SK-N-MC (cell line): ENCODE measurements around the gene MEGF9.
"Not testable (repeated sequence)": the region's sequence is repeated elsewhere in the genome, so short reads cannot be mapped to it uniquely, and the experiment has no call there.

ENCODE experiments used
- DNase-seq: peaks from one replicate; pipeline ENCODE4 v3.0.0-alpha.2; 2011; ENCODE audit warnings: low read depth, low spot score
- H3K27ac ChIP-seq: fragments of 200-600 bp; sonication (generic); 2 replicates; pipeline ENCODE4 v1.5.1; 2016; ENCODE audit warnings: mixed run types
- H3K36me3 ChIP-seq: fragments of 200-600 bp; sonication (generic); 2 replicates; pipeline ENCODE4 v1.6.1; 2017; ENCODE audit warnings: antibody characterized with exemption, low read length, mixed read lengths; ENCODE audit not compliant: insufficient read depth
- H3K4me3 ChIP-seq: fragments of 200-600 bp; sonication (generic); 2 replicates; pipeline ENCODE4 v1.5.1; 2016
- H3K9ac ChIP-seq: fragments of 200-600 bp; sonication (generic); 2 replicates; pipeline ENCODE4 v1.8.0; 2017; ENCODE audit warnings: mixed run types, mixed read lengths; ENCODE audit not compliant: insufficient read length
- H3K9me3 ChIP-seq: fragments of 200-600 bp; sonication (generic); 2 replicates; pipeline ENCODE4 v1.6.1; 2017; ENCODE audit warnings: low read depth, mild to moderate bottlenecking, antibody characterized with exemption, low read length, moderate library complexity, mixed read lengths
- EZH2 ChIP-seq: fragments of 200-600 bp; sonication (generic); IDR thresholded peaks from one replicate; pipeline ENCODE4 v1.6.1; 2017; ENCODE audit warnings: antibody characterized with exemption
- FOXP2 ChIP-seq: optimal IDR thresholded peaks from 2 replicates; pipeline ENCODE3; 2011; ENCODE audit warnings: mild to moderate bottlenecking, moderate library complexity; ENCODE audit not compliant: insufficient read depth; ENCODE audit errors: extremely low read length, control extremely low read depth
- POLR2AphosphoS5 ChIP-seq: IDR thresholded peaks from 2 replicates; pipeline ENCODE4 v1.6.1; 2012; ENCODE audit warnings: mild to moderate bottlenecking, low read depth, low read length, borderline replicate concordance

Gene MEGF9

DNA sequence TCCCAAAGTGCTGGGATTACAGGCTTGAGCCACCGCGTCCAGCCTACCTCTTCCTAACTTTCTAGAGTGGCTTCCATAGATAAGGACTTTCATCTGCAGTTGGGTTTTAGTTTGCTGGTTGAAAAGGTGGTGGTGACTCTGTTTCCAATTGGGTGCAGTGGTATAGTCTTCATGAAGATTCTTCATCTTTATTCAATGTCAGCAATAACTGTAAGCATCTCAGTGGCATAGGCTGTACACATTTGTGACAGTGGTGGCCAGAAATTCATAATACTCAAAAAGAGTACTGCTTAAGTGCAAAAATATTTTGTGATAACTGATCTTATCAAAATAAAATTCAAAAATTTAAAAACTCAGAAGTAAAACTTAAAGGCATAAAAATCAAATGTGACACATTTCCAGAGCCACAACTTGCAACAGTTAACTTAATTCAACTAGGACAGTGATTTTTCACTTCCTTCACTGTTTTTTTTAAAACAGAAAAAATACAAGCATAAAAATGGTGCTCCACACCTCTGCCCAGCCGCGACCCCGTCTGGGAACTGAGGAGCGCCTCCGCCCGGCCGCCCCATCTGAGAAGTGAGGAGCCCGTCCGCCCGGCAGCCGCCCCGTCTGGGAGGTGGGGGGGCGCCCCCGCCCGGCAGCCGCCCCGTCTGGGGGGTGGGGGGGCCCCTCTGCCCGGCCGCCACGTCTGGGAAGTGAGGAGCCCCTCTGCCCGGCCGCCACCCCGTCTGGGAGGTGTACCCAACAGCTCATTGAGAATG is 77.9 kb downstream of the MEGF9 start:
- no peak overlapping the region for H3K9ac ChIP-seq
- no peak for DNase-seq
- no peak for TF ChIP-seq EZH2
- no peak for TF ChIP-seq FOXP2
- no peak for TF ChIP-seq POLR2AphosphoS5
- peaks cover 8% of the 10 kb centered on the region; the same call in 1 of the 2 replicates for H3K9me3 ChIP-seq
- H3K4me3 ChIP-seq: no peak overlapping the region
- no peak overlapping the region for H3K27ac ChIP-seq
- H3K36me3 ChIP-seq: peaks cover 5% of the 10 kb centered on the region

DNA sequence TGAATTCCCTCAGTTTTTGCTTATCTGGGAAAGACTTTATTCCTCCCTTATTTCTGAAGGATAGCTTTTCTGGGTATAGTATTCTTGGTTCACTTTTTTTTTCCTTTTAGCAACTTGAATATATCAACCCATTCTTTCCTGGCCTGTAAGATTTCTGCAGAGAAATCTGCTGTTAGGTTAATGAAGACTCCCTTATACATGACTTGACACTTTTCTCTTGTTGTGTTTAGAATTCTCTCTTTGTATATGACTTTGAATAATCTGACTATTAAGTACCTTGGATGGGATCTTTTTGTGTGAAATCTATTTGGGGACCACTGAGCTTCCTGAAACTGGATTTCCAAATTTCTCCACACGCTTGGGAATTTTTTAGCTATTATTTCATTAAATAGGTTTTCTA is 79.3 kb downstream of the MEGF9 start:
- H3K9me3 ChIP-seq: peaks cover 8% of the 10 kb centered on the region; the same call in 1 of the 2 replicates
- no peak overlapping the region for H3K9ac ChIP-seq
- H3K36me3 ChIP-seq: peaks cover 5% of the 10 kb centered on the region
- no peak overlapping the region for H3K4me3 ChIP-seq
- no peak for DNase-seq
- TF ChIP-seq EZH2 (no peak), FOXP2 (no peak), POLR2AphosphoS5 (no peak)
- no peak overlapping the region for H3K27ac ChIP-seq

DNA sequence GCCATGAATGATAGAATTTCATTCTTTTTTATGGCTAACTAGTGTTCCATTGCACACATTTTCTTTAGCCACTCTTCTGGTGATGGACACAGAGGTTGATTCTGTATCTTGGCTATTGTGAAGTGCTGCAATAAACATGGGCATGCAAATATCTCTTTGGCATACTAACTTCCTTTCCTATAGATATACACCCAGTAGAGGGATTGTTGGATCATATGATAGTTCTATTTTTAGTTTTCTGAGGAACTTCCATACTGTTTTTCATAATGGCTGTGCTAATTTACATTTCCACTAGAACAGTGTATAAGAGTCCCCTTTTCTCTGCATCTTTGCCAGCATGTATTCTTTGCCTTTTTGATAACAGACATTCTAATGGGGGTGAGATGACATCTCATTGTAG is 83.9 kb downstream of the MEGF9 start:
- no peak overlapping the region for H3K27ac ChIP-seq
- TF ChIP-seq FOXP2 (no peak), POLR2AphosphoS5 (no peak), EZH2 (no peak)
- no peaks in the 10 kb centered on the region for H3K36me3 ChIP-seq
- no peak for DNase-seq
- H3K9me3 ChIP-seq: no peaks in the 10 kb centered on the region; the same call in 1 of the 2 replicates
- no peak overlapping the region for H3K4me3 ChIP-seq
- no peak overlapping the region for H3K9ac ChIP-seq

DNA sequence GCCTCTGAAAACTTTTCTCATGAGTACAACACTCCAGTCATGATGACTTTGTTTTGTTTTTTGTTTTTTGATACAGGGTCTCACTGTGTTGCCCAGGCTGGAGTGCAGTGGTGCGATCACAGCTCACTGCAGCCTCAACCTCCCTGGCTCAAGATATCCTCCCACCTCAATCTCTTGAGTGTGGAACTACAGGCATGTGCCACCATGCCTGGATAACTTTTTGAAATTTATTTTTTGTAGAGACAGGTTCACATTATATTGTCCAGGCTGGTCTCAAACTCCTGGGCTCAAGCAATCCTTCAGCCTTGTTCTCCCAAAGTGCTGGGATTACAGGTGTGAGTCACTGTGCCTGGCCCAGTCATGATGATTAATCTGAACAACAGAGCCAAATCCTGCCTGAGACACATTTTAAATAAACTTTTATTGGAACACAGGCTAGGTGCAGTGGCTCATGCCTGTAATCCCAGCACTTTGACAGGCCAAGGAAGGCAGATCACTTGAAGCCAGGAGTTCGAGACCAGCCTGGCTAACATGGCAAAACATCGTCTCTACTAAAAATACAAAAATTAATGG is 85.3 kb downstream of the MEGF9 start:
- not testable (repeated sequence) for H3K36me3 ChIP-seq, DNase-seq, H3K9ac ChIP-seq, H3K9me3 ChIP-seq, H3K4me3 ChIP-seq, H3K27ac ChIP-seq

DNA sequence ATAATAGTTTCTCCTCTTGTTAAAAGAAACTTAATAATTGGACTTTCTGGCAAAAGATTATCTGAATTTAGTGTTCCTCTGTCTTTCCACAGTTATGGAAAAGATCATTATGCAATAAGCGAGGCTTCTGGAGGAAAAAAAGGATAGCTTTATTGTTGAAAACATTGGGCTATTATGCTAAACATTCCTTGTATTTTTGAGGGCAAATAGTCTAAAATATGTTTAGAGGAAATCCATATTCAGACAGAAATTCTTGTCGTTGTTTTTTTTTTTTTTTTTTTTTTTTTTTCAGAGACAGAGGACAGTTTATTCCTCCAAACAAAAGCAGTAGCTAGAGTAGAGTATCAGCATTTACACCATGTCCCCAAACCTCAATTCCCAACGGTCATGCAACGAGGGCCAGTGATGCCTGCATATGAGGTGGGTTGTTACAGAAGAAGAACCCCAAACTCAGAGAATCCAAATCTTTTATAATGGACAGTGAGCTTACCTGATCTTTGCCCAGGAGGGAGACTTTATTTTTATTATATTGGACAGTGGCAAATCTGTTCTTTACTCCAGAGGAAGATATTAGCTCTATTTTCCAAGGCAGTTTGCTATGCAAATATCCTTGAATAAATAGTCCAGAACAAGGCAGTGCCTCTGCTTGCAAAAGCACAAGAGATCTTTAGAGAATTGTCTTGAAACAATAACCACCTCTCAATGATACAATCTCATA is 85.9 kb downstream of the MEGF9 start:
- Histone ChIP-seq H3K36me3 (no peaks in the 10 kb centered on the region), H3K4me3 (no peak overlapping the region), H3K27ac (peak overlapping the region; percentile 62), H3K9me3 (no peaks in the 10 kb centered on the region), H3K9ac (peak overlapping the region; percentile 16)
- no peak for DNase-seq
- TF ChIP-seq POLR2AphosphoS5 (no peak), EZH2 (no peak), FOXP2 (no peak)

DNA sequence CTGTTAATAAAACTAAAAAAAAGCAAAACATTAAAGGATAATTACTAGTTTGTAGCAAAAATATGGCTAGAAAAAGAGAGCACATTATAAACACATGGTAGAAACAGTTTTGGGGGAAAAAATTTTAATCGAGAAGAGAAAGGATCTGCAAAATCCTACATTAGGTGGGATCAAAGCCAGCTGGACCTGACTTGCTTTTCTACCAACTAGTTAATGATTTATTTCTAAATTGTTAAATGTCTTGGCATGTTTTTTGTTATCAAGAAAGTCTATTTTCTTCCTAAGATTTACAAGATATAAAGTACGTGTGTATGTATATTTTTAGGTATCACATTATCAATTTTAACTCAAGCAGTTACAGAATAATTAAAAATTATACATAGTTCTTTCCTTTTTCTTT is 87.2 kb downstream of the MEGF9 start:
- TF ChIP-seq EZH2 (no peak), FOXP2 (no peak), POLR2AphosphoS5 (no peak)
- DNase-seq: no peak
- H3K9ac ChIP-seq: no peak overlapping the region
- peak overlapping the region; percentile 96 for H3K27ac ChIP-seq
- H3K36me3 ChIP-seq: no peaks in the 10 kb centered on the region
- H3K9me3 ChIP-seq: no peaks in the 10 kb centered on the region
- no peak overlapping the region for H3K4me3 ChIP-seq

DNA sequence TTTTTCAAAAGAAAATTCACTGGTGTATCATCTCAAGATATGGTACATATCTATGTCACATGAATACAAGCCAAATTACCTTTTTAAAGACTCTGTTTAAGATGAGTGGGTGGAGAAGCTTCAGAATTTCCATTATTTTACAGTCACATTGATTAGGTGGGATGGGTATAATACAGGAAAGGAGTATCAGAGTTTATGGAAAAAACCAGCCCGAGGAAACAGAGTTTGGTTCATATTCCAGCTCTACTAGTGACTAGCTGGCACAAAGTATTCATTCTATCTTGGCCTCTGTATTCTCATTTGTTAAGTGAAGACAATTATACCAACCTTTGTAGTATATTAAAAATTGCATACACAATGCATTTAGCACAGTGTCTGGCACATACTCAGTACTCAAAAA is 87.8 kb downstream of the MEGF9 start:
- Histone ChIP-seq H3K9me3 (no peaks in the 10 kb centered on the region), H3K4me3 (no peak overlapping the region), H3K9ac (no peak overlapping the region), H3K27ac (peak overlapping the region; percentile 96), H3K36me3 (no peaks in the 10 kb centered on the region)
- TF ChIP-seq POLR2AphosphoS5 (no peak), FOXP2 (no peak), EZH2 (no peak)
- DNase-seq: no peak

DNA sequence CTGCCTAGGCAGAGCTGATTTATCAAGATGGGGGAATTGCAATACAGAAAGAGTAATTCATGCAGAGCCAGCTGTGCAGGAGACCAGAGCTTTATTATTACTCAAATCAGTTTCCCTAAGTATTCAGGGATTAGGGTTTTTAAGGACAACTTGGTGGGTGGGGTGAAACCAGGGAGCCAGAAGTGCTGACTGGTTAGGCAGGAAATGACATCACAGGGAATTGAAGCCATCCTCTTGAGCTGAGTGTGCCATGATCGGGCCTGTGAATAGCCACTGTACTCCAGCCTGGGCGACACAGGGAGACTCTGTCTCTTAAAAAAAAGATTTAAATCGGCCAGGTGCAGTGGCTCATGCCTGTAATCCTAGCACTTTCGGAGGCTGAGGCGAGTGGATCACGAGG is 89.0 kb downstream of the MEGF9 start:
- H3K9me3 ChIP-seq: no peaks in the 10 kb centered on the region
- peak; percentile 37 for DNase-seq
- peak overlapping the region; percentile 40 for H3K4me3 ChIP-seq
- TF ChIP-seq FOXP2: no peak
- TF ChIP-seq POLR2AphosphoS5: no peak
- TF ChIP-seq EZH2: no peak
- H3K9ac ChIP-seq: no peak overlapping the region
- no peaks in the 10 kb centered on the region for H3K36me3 ChIP-seq
- peak overlapping the region; percentile 96 for H3K27ac ChIP-seq

DNA sequence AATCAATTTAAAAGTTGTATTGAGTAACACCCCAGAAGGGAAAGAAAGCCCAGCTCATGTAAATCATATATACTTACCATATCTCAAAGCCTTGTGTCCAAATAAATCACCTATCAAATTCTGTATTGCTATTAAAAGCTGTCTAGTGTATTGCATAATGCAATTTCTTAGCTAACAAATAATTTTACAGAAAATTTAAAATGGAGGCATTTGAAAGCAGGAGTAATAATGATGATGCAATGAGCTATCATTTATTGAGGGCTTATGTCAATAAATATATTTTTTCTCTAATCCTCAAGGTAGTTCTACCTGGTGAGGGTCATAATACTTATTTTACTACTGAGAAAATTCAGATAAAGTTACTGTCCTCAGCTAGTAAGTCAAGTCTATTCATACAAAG is 91.5 kb downstream of the MEGF9 start:
- Histone ChIP-seq H3K27ac (peak overlapping the region; percentile 22), H3K9ac (no peak overlapping the region), H3K4me3 (no peak overlapping the region), H3K9me3 (no peaks in the 10 kb centered on the region), H3K36me3 (no peaks in the 10 kb centered on the region)
- no peak for TF ChIP-seq FOXP2
- no peak for TF ChIP-seq POLR2AphosphoS5
- TF ChIP-seq EZH2: no peak
- no peak for DNase-seq

DNA sequence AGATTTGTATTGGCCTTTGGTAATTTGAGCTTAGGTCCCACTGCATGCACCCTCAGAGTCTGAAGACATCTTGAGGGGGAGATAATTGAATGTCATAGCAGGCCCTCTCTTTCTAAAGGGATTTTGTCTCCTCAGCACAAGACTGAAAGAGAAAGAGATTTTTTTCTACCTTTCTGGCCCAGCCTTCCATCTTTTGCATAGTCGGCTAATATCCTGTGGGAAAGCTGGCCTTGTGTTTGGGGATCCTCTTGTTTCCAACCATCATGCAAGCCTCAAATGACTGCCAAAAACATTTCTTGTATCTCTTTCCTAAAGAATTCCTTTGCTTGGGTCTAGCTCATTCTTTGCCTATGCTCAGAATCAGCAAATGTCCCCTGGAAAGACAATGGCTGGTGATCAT is 92.3 kb downstream of the MEGF9 start:
- no peak overlapping the region for H3K9ac ChIP-seq
- DNase-seq: no peak
- H3K4me3 ChIP-seq: no peak overlapping the region
- TF ChIP-seq EZH2 (no peak), POLR2AphosphoS5 (no peak), FOXP2 (no peak)
- no peak overlapping the region for H3K27ac ChIP-seq
- no peaks in the 10 kb centered on the region for H3K36me3 ChIP-seq
- no peaks in the 10 kb centered on the region for H3K9me3 ChIP-seq
